GM19455 (cell line): Measurements from ENCODE around the gene VAV2.
"Not testable (repeated sequence)": the region's sequence is repeated elsewhere in the genome, so short reads cannot be mapped to it uniquely, and the experiment has no call there.

Experiments used
- ATAC-seq: cut with Tn5 transposase; IDR thresholded peaks from one replicate; pipeline ENCODE4 v1.9.1; 2021; ENCODE audit not compliant: unreplicated experiment

Gene VAV2

DNA sequence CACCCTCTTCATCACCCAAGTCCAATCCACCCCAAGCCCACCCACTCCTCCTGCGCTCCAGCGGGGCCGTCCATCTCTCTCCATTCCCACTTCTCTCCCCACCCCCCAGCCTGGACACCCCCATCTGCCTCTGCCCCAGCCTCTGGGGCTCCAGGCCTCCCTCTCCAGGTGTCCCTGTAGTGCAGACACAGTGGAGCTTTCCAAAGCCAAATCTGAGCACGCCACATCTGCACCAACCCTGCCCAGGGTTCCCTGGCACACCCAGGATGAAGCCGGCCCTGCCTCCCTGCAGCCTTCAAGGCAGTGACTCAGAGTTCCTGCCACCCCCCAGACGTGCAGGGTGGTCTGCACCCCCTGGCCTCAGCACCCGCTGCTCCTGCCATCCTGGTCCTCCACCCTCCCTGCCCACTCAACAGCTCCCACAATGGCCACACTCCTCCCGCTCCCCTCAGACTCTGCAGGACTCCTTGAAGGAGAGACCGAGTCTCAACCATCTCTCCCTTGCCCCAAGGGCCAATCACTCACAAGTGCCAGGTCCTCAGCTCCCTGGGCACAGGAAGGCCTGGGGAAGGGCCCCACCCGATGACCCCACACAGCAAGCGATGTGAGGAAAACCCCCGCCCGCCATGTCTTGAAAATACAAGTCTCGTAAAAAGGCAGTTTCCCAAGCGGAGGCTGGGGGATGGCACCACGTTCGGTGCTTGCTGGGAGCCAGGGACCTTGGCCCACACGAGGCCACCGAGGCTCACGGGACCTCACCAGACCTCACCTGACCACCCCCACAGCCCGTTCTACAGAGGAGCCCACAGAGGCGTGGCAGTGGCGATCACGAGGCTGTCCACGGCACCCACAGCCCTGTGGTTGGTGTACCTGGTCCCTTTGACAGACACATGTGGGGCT is 22.2 kb downstream of the VAV2 start:
- no peak for ATAC-seq

DNA sequence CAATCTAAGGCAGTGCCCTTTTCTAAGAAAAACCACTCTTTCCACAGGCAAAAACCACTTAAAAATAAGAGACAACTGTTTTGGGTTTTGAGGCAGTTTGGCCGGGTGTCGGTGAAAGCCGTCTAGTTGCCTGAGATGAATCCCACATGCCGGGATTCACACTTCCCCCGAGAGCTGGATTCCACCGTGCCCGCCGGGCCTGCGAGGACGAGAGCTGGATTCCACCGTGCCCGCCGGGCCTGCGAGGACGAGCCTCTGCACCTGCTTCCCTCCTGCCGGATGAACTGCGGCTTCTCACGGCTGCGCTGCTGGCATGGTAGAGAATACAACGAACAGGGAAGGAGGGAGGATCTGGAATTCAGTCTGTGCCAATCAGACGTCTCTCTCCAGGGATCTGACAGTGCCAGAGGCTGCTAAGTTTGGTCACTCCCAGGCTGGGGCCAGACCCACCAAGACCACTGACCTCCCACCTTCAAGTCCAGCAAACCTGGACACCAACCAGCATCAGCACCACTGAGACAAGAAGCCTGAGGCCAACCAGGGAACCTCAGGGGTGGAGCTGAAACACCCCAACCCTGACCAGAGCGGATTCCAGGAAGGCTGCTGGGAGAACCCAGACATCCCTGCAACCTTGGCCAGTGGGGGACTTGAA is 23.0 kb downstream of the VAV2 start:
- no peak for ATAC-seq

DNA sequence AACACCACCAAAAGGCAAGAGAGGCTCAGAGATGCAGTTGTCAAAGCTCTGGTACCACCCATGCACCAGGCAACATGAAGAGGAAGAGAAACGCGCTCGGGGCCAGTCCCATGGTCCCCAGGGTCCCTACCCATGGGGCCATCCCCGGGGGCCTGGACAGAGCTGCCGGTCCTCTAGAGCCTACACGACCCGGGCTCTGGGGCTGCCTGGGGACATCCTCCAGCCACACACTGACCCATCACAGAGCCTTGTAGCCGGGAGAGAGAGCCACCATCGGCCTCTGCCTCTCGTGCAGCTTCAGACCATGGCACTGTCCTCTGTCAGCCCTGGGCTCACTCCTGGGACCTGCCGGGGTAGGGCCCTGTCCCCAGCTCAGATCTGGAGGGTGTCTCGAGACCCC is 23.7 kb downstream of the VAV2 start:
- ATAC-seq: no peak

DNA sequence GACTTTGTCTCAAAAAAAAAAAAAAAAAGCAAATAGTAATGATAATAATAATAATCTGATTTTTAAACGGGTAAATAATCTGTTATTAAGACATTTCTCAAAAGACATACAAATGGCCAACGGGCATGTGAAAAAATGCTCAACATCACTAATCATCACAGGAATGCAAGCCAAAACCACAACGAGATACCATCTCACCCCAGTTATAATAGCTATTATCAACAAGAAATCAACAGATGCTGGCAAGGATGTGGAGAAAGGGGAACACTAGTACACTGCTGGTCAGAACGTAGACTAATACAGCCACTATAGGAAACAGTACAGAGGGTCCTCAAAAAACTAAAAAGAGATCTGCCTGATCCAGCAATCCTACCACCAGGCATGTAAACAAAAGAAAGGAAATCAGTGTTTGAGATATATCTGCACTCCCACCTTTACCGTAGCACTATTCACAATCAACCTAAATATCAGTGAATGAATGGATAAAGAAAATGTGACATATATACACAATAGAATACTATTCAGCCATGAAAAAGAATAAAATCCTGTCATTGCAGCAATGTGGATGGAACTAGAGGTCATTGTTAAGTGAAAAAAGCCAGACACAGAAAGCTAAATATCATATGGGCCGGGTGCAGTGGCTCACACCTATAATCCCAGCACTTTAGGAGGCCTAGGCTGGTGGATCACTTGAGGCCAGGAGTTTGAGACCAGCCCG is 24.9 kb downstream of the VAV2 start:
- no peak for ATAC-seq

DNA sequence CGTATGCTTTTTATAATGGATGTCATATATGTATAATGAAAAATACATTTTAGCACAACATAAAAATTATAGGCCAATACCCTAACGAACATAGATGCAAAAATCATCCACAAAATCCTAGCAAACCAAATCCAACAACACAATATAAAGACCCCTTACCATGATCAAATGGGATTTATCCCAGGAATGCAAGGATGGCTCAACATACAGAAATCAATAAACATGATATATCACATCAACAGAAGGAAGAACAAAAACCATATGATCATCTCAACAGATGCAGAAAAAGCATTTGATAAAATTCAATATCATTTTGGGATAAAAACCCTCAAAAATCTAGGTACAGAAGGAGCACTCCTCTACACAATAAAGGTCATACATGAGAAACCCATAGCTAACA is 27.7 kb downstream of the VAV2 start:
- ATAC-seq: no peak

DNA sequence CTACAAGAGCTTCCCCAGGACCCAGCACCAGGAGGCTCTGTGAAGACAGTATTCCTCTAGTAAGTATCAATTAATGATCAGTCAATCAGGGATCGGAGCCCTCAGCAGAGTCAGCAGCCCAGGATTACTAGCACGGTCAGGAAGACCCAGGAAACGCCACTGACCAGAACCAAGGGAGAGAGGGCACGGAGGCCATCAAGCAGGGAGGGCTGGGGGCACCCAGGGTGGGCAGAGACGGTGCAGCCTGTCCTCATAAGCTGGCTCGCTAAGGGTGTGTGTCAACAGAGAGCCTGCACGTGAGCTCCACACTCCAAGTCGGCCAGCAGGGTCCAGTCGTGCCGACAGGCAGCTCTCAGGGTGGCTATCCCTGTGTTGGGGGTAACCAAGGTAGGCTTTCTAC is 29.0 kb downstream of the VAV2 start:
- no peak for ATAC-seq

DNA sequence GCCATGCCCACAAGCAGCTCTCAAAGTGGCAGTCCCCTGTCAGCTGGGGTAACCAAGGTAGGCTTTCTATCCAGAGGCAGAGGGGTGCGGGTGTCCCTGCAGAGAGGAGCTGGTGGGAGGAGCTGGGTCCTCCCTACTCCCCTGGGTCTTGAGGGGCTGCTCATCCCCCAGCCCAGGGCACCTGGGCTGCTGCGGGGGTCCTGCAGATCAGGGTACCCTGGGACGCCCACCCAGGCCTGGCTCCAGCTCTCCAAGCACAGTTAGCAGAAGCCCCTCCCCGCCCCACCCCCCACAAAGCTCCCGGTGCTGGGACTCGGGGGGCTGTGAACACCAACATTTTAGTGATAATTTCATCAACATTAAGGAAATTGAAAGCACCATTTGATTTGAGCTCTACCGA is 29.8 kb downstream of the VAV2 start:
- no peak for ATAC-seq

DNA sequence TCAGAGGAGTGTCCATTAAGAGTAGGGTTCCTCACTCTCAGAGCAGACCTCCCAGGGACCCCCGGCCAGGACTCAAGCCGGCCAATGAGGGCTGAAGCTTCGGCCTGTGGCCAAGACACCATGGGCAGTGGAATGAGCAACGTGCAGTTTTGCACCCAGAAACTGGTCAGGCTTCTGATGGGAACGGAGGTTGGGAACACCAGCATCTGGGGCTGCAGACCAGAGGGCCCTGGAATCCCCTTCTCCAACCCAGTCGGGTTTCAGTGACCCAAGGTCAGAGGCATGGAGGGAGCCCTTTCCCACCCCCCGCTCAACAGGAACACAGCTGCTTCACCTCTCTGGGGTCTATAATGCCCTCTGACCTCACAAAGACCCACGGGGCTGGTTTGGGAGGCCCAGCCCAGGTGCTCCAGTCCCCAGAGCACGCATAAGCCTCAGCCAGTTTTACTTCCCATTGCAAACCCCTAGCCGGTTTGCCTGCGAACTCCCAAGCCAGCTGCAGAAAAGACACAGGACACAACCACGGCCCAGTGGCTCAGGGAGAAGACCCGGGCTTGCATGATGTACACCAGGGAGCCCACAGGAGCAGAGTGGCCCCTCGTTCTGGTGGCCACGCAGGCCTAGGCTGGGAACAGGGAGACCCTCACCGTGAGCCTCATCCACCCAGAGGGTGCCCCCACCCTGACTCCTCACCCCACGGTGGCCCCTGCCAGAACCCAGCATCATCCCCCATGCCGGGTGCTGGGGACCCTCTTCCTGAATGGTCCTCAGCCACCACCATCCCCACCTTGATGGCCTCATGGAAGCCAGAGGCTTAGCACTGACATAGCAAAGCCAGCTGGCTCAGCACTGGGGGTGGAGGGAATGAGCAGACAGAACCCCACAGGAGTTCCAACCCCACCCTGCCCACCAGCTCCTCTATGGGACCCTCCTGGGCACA is 30.6 kb downstream of the VAV2 start:
- no peak for ATAC-seq

DNA sequence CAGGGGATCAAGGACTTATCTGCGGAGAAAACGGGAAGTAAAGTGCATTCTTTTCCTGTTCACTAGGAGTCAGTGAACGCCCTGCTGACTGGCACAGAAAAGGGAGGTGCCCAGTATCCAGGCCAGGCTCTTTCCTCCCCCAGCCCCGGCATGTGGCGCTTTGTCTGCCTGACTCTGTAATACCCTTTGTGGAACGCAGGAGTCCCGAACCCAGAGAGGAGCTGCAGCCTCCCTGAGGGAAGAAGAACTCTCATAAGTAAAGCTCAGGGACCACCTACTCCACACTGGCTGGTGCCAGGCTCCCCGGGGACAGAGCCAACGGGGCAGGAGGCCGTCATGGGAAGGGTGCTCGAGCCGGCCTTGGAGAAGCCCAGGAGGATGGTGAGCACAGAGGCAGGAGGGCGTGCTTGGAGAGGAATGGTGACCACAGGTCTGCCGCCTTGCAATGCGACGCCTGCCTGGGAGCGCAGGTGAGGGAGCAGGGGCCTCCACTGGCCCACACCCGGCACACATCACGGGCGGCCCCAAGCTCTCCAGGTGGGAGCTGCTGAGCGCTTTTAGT is 31.5 kb downstream of the VAV2 start:
- no peak for ATAC-seq

DNA sequence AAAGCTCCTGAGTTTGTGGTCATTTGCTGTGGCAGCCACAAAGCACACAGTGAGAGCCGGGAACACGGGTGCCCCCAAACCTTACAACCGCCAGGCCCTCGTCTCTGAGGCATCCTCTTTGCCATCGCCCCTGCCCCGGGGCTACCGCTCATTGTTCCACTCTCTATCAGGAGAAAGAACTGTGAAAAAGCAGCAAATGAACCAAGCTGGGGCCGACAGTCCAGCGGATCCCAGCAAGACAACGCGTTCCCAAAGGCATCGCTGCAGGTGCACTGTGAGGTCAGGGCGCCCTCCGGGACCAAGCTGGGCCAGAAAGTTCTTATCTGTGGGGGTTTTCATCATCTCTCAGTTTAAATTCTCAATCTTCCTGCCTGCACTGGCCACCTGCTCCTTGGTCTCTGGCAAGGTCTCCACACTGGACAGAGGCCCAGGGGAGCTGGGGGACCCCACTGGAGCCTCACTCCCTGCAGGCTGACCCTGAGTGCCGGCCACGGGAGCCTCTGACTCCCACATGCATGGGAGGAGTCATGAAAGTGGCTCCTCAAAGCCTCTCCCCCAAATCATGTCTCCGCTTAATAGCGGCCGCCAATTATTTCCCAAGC is 32.1 kb downstream of the VAV2 start:
- ATAC-seq: no peak

DNA sequence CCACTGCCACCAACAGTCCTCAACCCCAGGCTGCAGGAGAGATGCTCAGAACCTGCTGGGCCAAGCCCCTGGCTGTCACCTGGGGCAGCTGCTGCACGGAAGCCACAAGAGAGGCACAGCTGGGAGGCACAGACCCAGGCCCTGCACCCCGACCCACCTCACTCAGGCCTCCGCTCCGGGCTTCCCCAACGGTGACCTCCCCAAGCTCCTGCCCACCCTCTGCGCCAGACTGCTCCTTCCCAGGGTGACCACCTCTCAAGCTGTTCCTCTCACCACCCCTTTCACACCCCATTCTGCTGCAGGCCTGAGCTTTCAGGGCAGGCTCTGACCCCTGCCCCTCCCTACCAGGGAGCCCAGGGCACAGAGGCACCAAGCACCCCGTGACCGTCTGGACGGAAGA is 33.0 kb downstream of the VAV2 start:
- ATAC-seq: no peak

DNA sequence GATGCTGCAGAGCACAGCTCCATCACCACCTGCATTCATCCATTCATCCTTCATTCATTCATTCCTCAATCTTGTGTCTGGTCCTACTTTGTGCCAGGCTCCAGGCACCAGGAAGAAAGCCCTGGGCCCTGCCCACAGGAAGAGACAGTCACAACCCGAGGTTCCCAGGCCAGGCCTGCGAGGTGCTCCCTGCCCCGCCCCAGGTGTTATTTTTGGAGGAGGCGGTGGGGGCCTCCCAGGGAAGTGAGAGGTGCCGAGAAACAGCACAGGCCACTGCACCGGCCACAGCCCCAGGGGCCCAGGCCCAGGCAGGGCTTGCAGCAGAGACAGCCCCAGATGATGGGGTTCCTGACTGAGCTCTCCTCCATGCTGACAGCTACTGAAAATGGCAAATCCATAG is 33.4 kb downstream of the VAV2 start:
- no peak for ATAC-seq

DNA sequence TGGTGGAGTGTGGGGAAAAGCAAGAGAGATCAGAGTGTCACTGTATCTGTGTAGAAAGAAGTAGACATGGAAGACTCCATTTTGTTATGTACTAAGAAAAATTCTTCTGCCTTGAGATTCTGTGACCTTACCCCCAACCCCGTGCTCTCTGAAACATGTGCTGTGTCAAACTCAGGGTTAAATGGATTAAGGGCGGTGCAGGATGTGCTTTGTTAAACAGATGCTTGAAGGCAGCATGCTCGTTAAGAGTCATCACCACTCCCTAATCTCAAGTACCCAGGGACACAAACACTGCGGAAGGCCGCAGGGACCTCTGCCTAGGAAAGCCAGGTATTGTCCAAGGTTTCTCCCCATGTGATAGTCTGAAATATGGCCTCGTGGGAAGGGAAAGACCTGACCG is 34.4 kb downstream of the VAV2 start:
- ATAC-seq: not testable (repeated sequence)

DNA sequence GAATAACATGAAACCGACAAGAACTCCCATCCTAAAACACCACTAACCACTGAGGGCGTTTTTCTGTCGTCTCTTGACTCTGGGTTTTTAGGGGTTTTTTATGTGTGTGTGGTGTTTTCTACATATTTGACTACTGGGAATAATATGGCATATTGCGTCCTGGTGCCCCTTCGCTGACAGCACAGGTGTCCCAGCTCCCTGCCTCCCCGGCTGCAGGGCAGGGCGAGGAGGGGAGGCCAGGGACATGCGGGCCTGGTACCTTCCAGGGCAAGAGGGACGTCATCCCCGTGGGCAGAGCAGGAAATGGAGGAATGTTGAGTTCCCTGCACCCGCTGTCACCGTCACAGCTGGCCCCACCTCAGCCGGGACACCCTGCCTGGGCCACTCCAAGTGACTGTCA is 34.8 kb downstream of the VAV2 start:
- no peak for ATAC-seq

DNA sequence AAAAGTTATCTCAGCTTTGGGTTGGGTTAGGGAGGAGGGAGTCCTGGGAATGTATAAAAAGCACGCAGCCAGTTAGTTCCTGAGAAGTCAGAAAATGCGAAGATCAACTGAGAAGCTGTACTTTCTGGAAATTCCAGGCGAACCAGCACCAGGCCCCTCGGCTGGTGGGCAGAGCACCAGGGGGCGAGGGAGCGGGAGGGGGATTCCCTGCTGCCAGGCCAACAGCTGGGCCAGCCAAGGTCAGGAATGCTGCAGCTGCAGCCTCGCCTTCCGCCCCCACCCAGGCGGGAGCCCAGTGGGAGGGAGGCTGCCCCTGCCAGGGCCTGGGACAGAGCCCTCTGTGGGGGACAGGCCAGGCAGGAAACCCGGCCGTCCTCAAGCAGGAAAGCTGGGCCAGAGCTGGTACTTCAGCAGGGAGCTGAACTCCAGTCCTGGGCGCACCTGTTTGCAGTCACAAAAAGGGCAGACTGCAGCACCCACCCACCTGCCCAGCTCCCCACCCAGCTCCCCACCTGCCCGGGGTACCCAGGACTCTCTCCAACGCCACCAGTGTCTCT is 35.5 kb downstream of the VAV2 start:
- no peak for ATAC-seq

DNA sequence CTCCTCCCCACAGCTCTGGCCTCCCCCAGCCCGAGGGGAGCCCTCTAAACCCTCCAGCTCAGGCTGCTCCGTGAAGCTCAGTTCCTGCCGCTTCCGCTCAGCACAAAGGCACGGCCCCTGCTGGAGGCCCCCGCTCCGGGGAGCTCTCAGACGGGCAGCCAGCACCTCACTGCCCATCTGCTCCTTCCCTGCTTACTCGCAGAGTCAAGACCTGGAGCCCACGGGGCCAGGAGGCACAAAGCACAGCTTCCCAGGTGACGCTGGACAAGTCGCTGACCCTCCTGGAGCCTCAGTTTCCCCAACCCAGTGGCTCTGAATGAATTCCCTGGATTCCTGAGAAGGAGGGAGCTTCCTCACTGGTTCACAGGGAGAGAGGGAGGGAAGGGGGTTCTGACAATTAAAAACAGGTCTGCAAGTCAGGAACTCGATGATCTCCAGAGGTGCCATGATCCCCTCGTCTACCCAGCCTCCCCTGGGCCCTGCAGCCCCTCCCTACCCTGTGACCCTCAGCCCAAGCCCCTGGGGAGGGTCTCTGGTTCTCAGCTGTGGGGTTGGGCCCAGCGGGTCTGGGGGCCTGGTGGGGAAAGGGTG is 36.2 kb downstream of the VAV2 start:
- no peak for ATAC-seq

DNA sequence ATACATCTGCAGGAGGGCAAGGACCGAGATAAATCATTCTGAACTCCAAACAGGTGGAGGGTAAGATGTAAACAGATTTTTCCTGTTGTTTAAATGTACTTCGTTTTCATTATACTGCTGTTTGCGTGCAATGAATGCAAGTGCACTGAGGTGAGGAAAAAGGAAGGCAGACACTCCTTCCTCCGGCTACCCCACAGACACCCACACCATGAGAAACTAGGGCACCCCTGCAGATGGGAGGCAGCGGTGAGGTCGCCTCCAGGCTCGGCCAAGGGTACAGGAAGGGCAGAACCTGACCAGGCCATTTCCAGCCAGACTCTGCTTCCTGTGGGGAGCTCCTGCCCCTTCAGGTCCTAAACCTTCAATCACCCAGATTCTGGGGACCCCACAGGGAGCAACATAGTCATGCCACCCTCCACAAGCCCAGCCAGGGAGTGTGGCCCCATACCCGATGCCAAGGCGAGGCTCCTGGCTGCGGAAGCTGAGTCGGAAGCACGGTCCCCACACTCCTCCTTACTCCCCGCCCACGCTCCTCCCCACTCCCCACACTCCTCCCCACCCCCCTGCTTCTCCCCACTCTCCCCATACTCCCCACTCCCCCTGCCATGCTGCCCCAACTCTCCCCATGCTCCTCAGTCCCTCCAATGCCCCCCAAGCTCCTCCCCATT is 37.1 kb downstream of the VAV2 start:
- no peak for ATAC-seq

DNA sequence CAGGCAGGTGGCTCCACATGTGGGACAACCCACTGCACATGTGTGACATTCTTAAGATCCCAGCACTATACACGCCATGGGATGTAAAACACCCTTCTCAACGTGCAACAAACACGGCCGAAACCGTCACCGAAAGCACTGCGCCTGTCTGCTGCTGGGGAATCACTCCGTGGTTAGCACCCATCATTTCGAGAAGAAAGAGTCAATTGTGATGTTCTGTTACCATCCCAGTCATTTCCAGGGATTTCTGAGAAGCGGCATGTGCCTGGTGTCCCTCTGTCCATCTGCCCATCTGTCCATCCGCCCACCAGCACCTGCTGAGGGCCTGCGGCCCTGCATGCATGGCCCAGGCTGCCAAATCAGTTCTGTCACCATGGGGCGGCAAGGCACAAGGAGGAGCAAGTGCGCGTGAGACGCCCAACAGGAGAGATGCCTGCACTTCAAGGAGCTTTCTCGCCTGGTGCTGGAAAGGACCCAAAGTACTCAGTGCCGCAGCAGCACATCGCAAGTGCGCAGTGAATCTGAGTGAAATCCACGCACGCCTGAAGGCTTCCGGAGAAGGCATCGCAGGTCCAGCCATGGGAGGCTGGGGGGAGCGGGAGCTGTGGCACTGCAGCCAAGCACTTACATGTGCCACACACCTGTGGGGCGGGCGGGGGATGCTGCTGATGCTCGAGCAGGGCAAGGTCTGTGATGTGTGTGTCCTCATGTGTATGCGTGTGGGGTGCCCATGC is 38.0 kb downstream of the VAV2 start:
- ATAC-seq: no peak
